GM19467 (cell line): ENCODE measurements around the gene TNKS2.
A peak's percentile ranks its signal among the peaks of the same experiment; 100 is the strongest.
"Not testable (repeated sequence)": the region's sequence is repeated elsewhere in the genome, so short reads cannot be mapped to it uniquely, and the experiment has no call there.

Experiments used
- ATAC-seq: cut with Tn5 transposase; IDR thresholded peaks from one replicate; pipeline ENCODE4 v1.9.1; 2021; ENCODE audit warnings: mild to moderate bottlenecking, moderate library complexity; ENCODE audit not compliant: unreplicated experiment

The TNKS2 gene

GRCh38 chr10:91796331-91797047 is 1.7 kb upstream of the TNKS2 start:
- no peak for ATAC-seq

DNA sequence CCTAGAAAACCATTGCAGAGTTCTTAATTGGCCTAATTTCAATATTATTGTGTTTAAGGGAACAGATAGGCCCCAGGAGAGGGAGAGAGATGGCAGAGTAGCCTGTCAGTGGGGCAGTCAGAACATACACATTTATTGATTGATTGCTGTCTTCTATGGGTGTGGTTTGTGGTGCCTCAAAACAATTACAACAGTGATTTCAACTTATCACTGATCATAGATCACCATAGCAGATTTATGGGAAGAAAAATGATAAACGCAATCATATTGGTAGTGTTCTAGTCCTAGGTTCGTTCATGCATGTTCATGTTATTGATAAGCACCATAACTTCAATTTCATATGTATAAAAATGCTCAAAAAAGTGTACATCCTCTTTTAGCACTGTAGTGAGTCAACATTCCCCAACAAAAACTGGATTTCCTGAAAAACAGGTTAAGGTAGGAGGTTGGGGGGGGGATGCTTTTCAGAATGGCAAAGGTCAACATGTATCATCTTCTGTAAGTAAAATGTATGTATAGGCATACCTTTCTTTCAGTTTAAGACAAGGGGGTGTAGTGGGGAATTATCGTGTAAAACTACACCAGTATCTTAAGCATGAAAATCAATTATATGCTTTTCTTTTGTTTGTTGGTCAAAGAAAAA is 1.1 kb upstream of the TNKS2 start:
- ATAC-seq: no peak

- ATAC-seq: peak; percentile 39
These were observed 704 bp downstream of the TNKS2 start for GRCh38 chr10:91798649-91799611.

DNA sequence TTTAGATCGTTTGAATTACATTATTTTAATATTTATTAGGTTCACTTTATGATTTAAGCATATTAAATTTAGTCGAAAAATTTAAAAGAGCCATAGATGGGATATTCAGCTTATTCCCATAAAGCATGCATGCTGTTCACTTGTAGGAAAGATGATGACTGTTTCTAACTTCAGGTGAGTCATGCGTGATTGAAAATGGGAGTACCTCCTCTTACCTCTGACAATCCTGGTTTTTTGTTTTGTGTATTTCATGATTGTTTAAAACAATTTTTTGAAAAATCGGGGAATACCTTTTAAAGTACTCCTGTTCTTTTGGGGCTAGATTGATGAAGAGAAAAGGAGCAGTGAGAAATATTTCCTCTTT is 1.4 kb downstream of the TNKS2 start:
- no peak for ATAC-seq

GRCh38 chr10:91800182-91800581 is 2.0 kb downstream of the TNKS2 start:
- no peak for ATAC-seq

GRCh38 chr10:91800756-91801155 is 2.5 kb downstream of the TNKS2 start:
- ATAC-seq: no peak

GRCh38 chr10:91803386-91804125 is 5.3 kb downstream of the TNKS2 start:
- no peak for ATAC-seq

- ATAC-seq: no peak
These were observed 5.9 kb downstream of the TNKS2 start for GRCh38 chr10:91804126-91804510.

DNA sequence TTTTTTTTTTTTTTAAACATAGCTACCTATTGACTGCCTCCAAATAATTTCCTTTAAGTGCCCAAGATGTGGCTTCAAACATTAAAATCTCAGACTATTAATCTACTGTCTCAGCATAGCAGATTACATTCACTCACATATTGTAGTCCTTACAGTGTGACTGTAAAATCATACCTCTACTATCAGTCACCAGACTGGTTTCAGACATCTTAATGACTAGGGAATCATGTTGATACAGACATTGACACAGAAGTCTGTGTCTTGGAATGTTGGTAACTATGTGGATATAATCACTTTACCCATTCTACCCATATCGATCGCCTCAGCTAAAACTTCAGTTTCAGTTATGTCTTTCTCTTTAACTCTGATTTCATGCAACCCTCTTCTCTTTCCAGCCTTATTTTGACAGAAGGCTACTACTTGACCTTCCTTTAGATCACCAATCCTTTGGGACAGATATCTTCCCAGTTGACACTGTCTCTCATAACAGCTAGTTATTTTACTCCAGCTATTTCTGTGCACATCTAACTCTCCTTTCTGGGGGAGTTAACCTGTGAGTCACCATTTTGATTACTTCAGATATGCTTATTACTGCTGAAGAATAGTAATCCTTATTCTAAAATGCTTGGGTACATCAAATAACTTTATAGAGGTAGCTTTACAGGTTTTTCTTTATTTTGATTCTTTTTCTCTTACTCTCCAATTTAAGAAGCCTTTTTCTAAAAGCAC is 7.0 kb downstream of the TNKS2 start:
- ATAC-seq: no peak

- ATAC-seq: not testable (repeated sequence)
These were observed 9.0 kb downstream of the TNKS2 start for GRCh38 chr10:91807264-91807663.

- no peak for ATAC-seq
These were observed 15.0 kb downstream of the TNKS2 start for GRCh38 chr10:91813251-91813650.

GRCh38 chr10:91816981-91817380 is 18.8 kb downstream of the TNKS2 start:
- ATAC-seq: no peak

- no peak for ATAC-seq
These were observed 21.9 kb downstream of the TNKS2 start for GRCh38 chr10:91820144-91820543.

DNA sequence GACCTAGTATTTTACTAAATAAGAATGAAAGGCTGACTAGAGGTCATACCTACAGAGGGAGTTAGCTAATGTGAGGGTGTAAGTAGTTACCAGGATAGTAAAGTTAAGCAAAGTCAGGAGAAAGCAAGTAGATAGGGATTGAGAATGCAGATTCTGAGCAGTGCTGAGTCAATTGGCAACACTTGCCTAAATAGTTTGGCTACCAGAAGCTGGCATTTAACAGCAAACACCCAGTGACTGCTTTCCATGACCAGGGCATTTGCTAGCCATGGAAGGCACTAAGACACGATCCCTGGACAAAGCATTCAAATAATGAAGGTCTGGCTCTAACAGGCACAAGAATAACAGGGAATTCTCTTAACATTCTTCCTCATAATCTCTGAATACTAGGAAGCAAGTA is 25.9 kb downstream of the TNKS2 start:
- no peak for ATAC-seq

DNA sequence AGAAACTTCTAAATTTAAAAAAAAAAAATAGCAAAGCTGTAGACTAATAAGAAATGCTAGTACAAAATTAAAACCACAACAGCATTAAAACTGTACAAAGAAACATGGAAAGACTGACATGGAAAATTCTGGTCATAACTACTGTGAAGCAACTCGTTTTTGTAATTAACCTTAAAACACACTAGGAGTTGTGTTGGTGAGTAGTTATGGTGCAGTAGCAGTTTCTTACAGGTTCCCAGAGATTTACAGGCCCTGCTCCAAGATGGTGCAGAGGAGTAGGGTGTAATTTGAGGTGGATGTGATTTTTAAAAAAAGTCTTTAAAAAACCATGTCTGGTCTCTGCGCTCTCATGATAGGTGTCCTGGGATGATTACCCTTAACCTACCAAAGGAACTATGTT is 31.0 kb downstream of the TNKS2 start:
- ATAC-seq: no peak

- ATAC-seq: no peak
These were observed 40.0 kb downstream of the TNKS2 start for GRCh38 chr10:91838199-91838598.

DNA sequence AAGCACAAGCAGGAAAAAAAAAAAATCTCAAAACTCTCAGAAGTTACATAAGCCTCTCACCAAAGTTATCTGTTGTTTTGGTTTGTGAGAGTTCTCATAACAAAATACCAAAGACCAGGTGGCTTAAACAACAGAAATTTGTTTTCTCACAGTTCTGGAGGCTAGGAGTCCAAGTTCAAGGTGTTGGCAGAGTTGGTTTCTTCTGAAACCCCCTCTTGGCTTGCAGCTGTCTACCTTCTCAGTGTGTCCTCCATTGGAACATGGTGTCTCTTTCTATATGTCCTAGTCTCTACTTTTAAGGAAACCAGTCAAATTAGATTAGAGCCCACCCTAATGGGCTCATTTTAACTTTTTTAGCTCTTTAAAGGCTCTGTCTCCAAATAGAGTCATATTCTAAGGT is 44.9 kb downstream of the TNKS2 start:
- ATAC-seq: no peak

DNA sequence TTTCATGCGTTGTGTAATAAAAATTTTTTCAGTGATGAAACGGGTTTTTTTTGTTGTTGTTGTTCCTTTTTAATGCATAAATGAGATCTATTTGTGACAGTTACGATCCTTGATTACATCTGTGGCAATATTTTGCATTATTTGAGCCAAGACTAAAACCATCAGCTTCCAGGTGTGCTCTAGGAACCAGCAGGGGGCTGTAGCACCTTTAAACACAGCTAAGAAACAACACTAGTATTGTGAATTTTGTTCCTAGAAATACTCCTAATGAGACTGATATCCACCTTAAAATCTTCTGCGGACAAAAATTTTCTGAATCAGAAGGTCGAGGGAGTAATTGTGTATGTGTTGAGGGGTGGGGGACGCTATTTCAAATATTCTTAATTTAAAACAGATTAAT is 58.4 kb downstream of the TNKS2 start:
- no peak for ATAC-seq

DNA sequence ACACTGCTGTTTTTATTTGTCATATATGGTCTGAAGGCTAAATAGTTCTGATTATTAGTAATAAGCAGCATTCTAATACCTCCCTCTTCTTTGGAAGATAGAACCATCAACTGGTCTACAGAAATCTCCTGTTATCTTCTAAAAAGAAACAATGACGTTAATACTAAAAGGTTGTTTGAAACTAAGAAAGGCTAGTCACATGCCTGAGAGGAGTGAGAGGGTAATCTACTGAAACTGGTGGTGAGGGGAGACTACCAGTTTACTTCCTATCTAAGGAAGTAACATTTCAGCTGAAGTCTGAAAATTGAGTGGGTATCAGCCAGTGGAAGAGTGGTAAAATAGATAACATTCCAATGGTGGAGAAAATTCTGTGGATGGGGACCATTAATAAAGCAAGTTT is 62.7 kb downstream of the TNKS2 start:
- no peak for ATAC-seq

GRCh38 chr10:91864099-91864498 is 65.9 kb downstream of the TNKS2 start:
- ATAC-seq: no peak
